CD4-positive, alpha-beta T cell treated with Interleukin-17A for 1 hour (primary cell): ENCODE data around the gene SUMO3.

ENCODE experiments used
- DNase-seq: peaks from one replicate; pipeline ENCODE4 v3.0.0-alpha.2; 2020

SUMO3 gene

GRCh38 chr21:44801468-44802395 is 16.1 kb downstream of the SUMO3 start, which contains the start of gene UBE2G2:
TSS of gene UBE2G2 (minus strand) at chr21:44801820. CDS start at chr21:44801748, 72 bp downstream.
- peak; percentile 90 for DNase-seq

- DNase-seq = peak; percentile 65
Observed at GRCh38 chr21:44800971-44801467, 16.8 kb downstream of the SUMO3 start.

- peak; percentile 29 for DNase-seq
Observed at GRCh38 chr21:44800103-44800502, 17.8 kb downstream of the SUMO3 start.

- DNase-seq = no peak
Observed at GRCh38 chr21:44799646-44800045, 18.2 kb downstream of the SUMO3 start.

GRCh38 chr21:44797775-44798174 is 20.1 kb downstream of the SUMO3 start:
- no peak for DNase-seq

GRCh38 chr21:44795342-44795741 is 22.5 kb downstream of the SUMO3 start:
- no peak for DNase-seq

GRCh38 chr21:44793592-44794374 is 24.1 kb downstream of the SUMO3 start:
- no peak for DNase-seq

GRCh38 chr21:44792702-44793591 is 24.9 kb downstream of the SUMO3 start:
- DNase-seq = peak; percentile 71

GRCh38 chr21:44791993-44792392 is 25.9 kb downstream of the SUMO3 start:
- no peak for DNase-seq

GRCh38 chr21:44791246-44791645 is 26.6 kb downstream of the SUMO3 start:
- DNase-seq = no peak

- DNase-seq = no peak
Observed at GRCh38 chr21:44790368-44790767, 27.5 kb downstream of the SUMO3 start.

GRCh38 chr21:44789880-44790279 is 28.0 kb downstream of the SUMO3 start:
- no peak for DNase-seq

GRCh38 chr21:44785620-44786335 is 32.1 kb downstream of the SUMO3 start:
- no peak for DNase-seq

- no peak for DNase-seq
Observed at GRCh38 chr21:44784810-44785209, 33.1 kb downstream of the SUMO3 start.

GRCh38 chr21:44783020-44783696 is 34.7 kb downstream of the SUMO3 start:
- no peak for DNase-seq

GRCh38 chr21:44780767-44781459 is 36.9 kb downstream of the SUMO3 start:
- no peak for DNase-seq

GRCh38 chr21:44780137-44780502 is 37.7 kb downstream of the SUMO3 start:
- no peak for DNase-seq

GRCh38 chr21:44779417-44780136 is 38.3 kb downstream of the SUMO3 start:
- no peak for DNase-seq

GRCh38 chr21:44778983-44779382 is 38.9 kb downstream of the SUMO3 start:
- DNase-seq = no peak

GRCh38 chr21:44778499-44778911 is 39.4 kb downstream of the SUMO3 start:
- no peak for DNase-seq
